Measurements from ENCODE around the gene IGFALS.

- TF ChIP-seq POLR2A (IDR thresholded peaks at IDR 0.05) (no peak), CTCF (IDR thresholded peaks at IDR 0.05) (no peak)
Observed at GRCh38 chr16:1766701-1767100, 26.8 kb downstream of the IGFALS start.

All from heart left ventricle (tissue), 13 donors.